ENCODE data around the gene FBLN7. TPM values are rescaled to one million over a fixed set of nuclear protein-coding genes. Genes with fewer than 3 reads are reported as not detected.

Gene FBLN7
- total and polyA plus RNA-seq, 3 experiments from 2014 or later: 1.4 to 2.2 (median 2.1) TPM

- Histone ChIP-seq H3K4me1 (ENCODE audit: insufficient read depth, low read length) (peaks cover 7% of the 10 kb centered on the region), H3K27me3 (ENCODE audit: insufficient read depth, low read length, poor library complexity, severe bottlenecking) (no peaks in the 10 kb centered on the region), H3K36me3 (ENCODE audit: insufficient read depth, low read length) (no peaks in the 10 kb centered on the region), H3K27ac (ENCODE audit: low read depth, low read length) (no peak overlapping the region), H3K4me3 (ENCODE audit: low read length) (no peak overlapping the region), H3K9me3 (ENCODE audit: low read length) (no peaks in the 10 kb centered on the region)
- H3K4me3 Mint-ChIP-seq: no peak overlapping the region
- no peaks in the 10 kb centered on the region for H3K9me3 Mint-ChIP-seq
- DNase-seq: no peak
- H3K27me3 Mint-ChIP-seq: peaks cover 13 to 37% of the 10 kb centered on the region in 2 donors
- no peak overlapping the region for H3K27ac Mint-ChIP-seq
- H3K4me1 Mint-ChIP-seq: no peaks in the 10 kb centered on the region
- POLR2A ChIA-PET: no interaction called here
- no peaks in the 10 kb centered on the region for H3K36me3 Mint-ChIP-seq
- CTCF ChIA-PET: no interaction called here
Measured at GRCh38 chr2:112174383-112174782, 36.2 kb downstream of the FBLN7 start.

DNA sequence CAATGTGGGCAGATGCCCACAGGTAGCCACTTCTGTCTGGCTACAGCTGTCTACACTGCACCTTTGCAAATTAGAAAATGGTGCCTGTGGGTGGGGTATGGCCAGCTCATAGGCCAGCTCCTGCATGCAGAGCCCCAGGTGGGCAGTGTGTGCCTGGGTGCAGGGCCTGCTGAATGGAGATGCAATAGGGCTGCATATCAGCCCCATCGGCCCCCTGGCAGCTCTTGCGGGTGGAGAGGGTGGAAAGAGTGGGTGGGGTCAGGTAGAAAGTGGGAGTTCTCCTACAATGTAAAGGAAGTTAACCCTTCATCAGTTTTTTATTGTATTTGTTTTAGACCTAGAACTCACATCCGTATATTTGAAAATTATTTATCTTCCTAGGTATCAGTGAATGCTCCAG, 37.1 kb downstream of the FBLN7 start:
- H3K27ac ChIP-seq (ENCODE audit: low read depth, low read length): no peak overlapping the region
- ChIA-PET POLR2A (no interaction called here), CTCF (no interaction called here)
- H3K27me3 ChIP-seq (ENCODE audit: insufficient read depth, low read length, poor library complexity, severe bottlenecking): no peaks in the 10 kb centered on the region
- peaks cover 0 to 4% (median 0%) of the 10 kb centered on the region in 5 donors for H3K9me3 Mint-ChIP-seq
- DNase-seq: no peak
- no peaks in the 10 kb centered on the region for H3K4me1 Mint-ChIP-seq
- no peak overlapping the region for H3K4me3 Mint-ChIP-seq
- no peak overlapping the region for H3K27ac Mint-ChIP-seq
- peaks cover 7% of the 10 kb centered on the region for H3K4me1 ChIP-seq (ENCODE audit: insufficient read depth, low read length)
- no peak overlapping the region for H3K4me3 ChIP-seq (ENCODE audit: low read length)
- H3K36me3 ChIP-seq (ENCODE audit: insufficient read depth, low read length): no peaks in the 10 kb centered on the region
- peaks cover 20 to 43% of the 10 kb centered on the region in 2 donors for H3K27me3 Mint-ChIP-seq
- H3K36me3 Mint-ChIP-seq: no peaks in the 10 kb centered on the region
- H3K9me3 ChIP-seq (ENCODE audit: low read length): no peaks in the 10 kb centered on the region

DNA sequence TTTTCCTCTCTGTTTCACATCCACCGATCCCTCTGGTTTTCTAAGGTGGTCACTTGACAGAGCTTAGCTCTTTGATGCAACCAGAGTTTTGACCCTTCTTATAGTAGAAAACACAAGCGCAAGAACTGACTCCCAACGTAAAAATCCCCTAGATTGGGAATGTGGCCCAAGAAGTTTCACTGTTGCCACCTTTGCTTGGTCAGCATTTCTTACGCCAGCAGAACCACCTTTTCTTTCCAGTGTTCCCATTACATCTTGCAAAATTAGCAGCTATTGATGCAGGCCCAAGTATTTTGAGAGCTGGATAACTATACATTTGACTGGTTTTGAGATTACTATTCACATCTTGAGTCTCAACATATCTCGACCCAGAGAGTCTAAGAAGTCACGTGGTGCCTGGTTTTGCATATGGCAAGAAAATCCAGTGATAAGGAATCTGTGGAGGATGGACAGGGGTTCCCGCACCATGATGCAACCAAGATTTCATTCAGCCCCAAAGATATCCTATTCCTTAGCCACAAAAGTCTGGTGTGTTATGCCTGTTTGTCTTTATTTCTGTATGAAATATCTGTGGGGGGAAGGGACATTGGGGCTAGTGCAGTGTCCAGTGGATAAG, 37.9 kb downstream of the FBLN7 start:
- no peak for DNase-seq
- H3K9me3 ChIP-seq (ENCODE audit: low read length): no peaks in the 10 kb centered on the region
- Mint-ChIP-seq H3K27ac (no peak overlapping the region), H3K9me3 (peaks cover 0 to 4% (median 0%) of the 10 kb centered on the region in 5 donors), H3K27me3 (peaks cover 23 to 41% of the 10 kb centered on the region in 2 donors), H3K36me3 (no peaks in the 10 kb centered on the region), H3K4me3 (no peak overlapping the region), H3K4me1 (no peaks in the 10 kb centered on the region)
- H3K4me3 ChIP-seq (ENCODE audit: low read length): no peak overlapping the region
- no peak overlapping the region for H3K27ac ChIP-seq (ENCODE audit: low read depth, low read length)
- CTCF ChIA-PET: no interaction called here
- H3K27me3 ChIP-seq (ENCODE audit: insufficient read depth, low read length, poor library complexity, severe bottlenecking): no peaks in the 10 kb centered on the region
- H3K36me3 ChIP-seq (ENCODE audit: insufficient read depth, low read length): no peaks in the 10 kb centered on the region
- POLR2A ChIA-PET: no interaction called here
- H3K4me1 ChIP-seq (ENCODE audit: insufficient read depth, low read length): peaks cover 7% of the 10 kb centered on the region

- no peak overlapping the region for H3K27ac ChIP-seq (ENCODE audit: low read depth, low read length)
- peak in 3 of 5 donors; percentile 14 to 58 (median 38) for DNase-seq
- Mint-ChIP-seq H3K27me3 (peaks cover 27 to 45% of the 10 kb centered on the region in 2 donors), H3K27ac (peak overlapping the region in 1 of 8 donors; percentile 24), H3K4me1 (peaks cover 7 to 16% (median 10%) of the 10 kb centered on the region in 3 donors), H3K9me3 (peaks cover 0 to 4% (median 0%) of the 10 kb centered on the region in 5 donors), H3K36me3 (no peaks in the 10 kb centered on the region), H3K4me3 (peak overlapping the region in 4 of 7 donors; percentile 9 to 59 (median 41))
- no peaks in the 10 kb centered on the region for H3K9me3 ChIP-seq (ENCODE audit: low read length)
- H3K4me3 ChIP-seq (ENCODE audit: low read length): peak overlapping the region; percentile 53
- H3K4me1 ChIP-seq (ENCODE audit: insufficient read depth, low read length): peaks cover 32% of the 10 kb centered on the region
- H3K36me3 ChIP-seq (ENCODE audit: insufficient read depth, low read length): no peaks in the 10 kb centered on the region
- POLR2A ChIA-PET: no interaction called here
- no peaks in the 10 kb centered on the region for H3K27me3 ChIP-seq (ENCODE audit: insufficient read depth, low read length, poor library complexity, severe bottlenecking)
- CTCF ChIA-PET: interaction anchor here (1.1 kb wide), 1 partner anchor 60 kb away, joined by 3 read pairs; no protein-coding TSS in a partner anchor
Measured at GRCh38 chr2:112181571-112182290, 43.5 kb downstream of the FBLN7 start.

GRCh38 chr2:112182581-112183034, 44.4 kb downstream of the FBLN7 start:
- Mint-ChIP-seq H3K27ac (peak overlapping the region in 2 of 8 donors; percentile 23 to 24), H3K27me3 (peaks cover 24 to 39% of the 10 kb centered on the region in 2 donors), H3K4me3 (peak overlapping the region in 4 of 7 donors; percentile 9 to 43 (median 26)), H3K36me3 (no peaks in the 10 kb centered on the region), H3K9me3 (peaks cover 0 to 4% (median 0%) of the 10 kb centered on the region in 5 donors), H3K4me1 (peaks cover 13 to 25% (median 14%) of the 10 kb centered on the region in 3 donors)
- no peaks in the 10 kb centered on the region for H3K36me3 ChIP-seq (ENCODE audit: insufficient read depth, low read length)
- H3K4me3 ChIP-seq (ENCODE audit: low read length): peak overlapping the region; percentile 53
- no peak for DNase-seq
- H3K27ac ChIP-seq (ENCODE audit: low read depth, low read length): no peak overlapping the region
- POLR2A ChIA-PET: no interaction called here
- no peaks in the 10 kb centered on the region for H3K27me3 ChIP-seq (ENCODE audit: insufficient read depth, low read length, poor library complexity, severe bottlenecking)
- CTCF ChIA-PET: interaction anchor here (1.1 kb wide), 1 partner anchor 61 kb away, joined by 3 read pairs; no protein-coding TSS in a partner anchor
- H3K9me3 ChIP-seq (ENCODE audit: low read length): no peaks in the 10 kb centered on the region
- peaks cover 41% of the 10 kb centered on the region for H3K4me1 ChIP-seq (ENCODE audit: insufficient read depth, low read length)

DNA sequence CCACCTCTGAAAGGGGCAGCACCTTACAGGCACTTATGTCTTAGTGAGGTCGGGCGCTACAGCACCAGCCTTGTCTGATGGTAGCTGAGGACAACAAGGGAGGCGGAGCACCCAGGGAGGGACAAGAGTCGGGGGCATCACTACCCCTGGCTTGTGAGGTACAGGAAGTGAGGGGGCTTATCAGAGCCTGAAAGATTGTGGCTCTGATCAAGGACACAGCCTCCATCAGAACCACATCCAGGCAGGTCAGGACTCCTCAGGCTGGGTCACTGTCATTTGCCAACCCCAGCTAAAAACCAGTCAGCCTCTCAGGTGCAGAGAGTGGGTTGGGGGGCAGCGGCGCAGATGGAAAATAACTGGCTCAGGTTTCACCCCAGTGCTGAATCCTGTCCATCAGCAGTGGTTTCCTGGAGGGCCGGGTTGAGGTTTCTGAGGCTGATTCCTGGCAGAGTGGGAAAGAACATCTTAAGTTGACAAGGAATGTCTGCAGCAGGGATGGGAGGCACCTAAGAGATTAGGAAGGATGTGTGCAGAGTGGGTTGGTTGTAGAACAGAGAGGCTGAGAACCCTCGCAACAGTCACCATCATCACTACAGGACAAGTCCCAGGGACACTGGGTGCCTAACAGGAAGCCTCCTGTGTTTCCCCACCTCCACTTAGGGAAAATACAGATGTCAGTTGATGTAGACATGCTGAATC, 45.3 kb downstream of the FBLN7 start:
- peaks cover 22 to 34% (median 22%) of the 10 kb centered on the region in 3 donors for H3K4me1 Mint-ChIP-seq
- no peaks in the 10 kb centered on the region for H3K27me3 ChIP-seq (ENCODE audit: insufficient read depth, low read length, poor library complexity, severe bottlenecking)
- H3K4me3 Mint-ChIP-seq: peak overlapping the region in 1 of 7 donors; percentile 27
- no peak for DNase-seq
- peaks cover 17 to 31% of the 10 kb centered on the region in 2 donors for H3K27me3 Mint-ChIP-seq
- H3K36me3 ChIP-seq (ENCODE audit: insufficient read depth, low read length): no peaks in the 10 kb centered on the region
- H3K36me3 Mint-ChIP-seq: no peaks in the 10 kb centered on the region
- ChIA-PET CTCF (no interaction called here), POLR2A (no interaction called here)
- H3K9me3 Mint-ChIP-seq: peaks cover 0 to 4% (median 0%) of the 10 kb centered on the region in 5 donors
- no peaks in the 10 kb centered on the region for H3K9me3 ChIP-seq (ENCODE audit: low read length)
- no peak overlapping the region for H3K27ac ChIP-seq (ENCODE audit: low read depth, low read length)
- peak overlapping the region; percentile 53 for H3K4me3 ChIP-seq (ENCODE audit: low read length)
- peak overlapping the region in 6 of 8 donors; percentile 17 to 52 (median 24) for H3K27ac Mint-ChIP-seq
- peaks cover 50% of the 10 kb centered on the region for H3K4me1 ChIP-seq (ENCODE audit: insufficient read depth, low read length)

- H3K4me3 Mint-ChIP-seq: no peak overlapping the region
- DNase-seq: no peak
- peaks cover 0 to 4% (median 0%) of the 10 kb centered on the region in 5 donors for H3K9me3 Mint-ChIP-seq
- CTCF ChIA-PET: no interaction called here
- Histone ChIP-seq H3K27ac (ENCODE audit: low read depth, low read length) (no peak overlapping the region), H3K4me3 (ENCODE audit: low read length) (no peak overlapping the region), H3K4me1 (ENCODE audit: insufficient read depth, low read length) (peaks cover 56% of the 10 kb centered on the region), H3K27me3 (ENCODE audit: insufficient read depth, low read length, poor library complexity, severe bottlenecking) (no peaks in the 10 kb centered on the region), H3K9me3 (ENCODE audit: low read length) (no peaks in the 10 kb centered on the region), H3K36me3 (ENCODE audit: insufficient read depth, low read length) (no peaks in the 10 kb centered on the region)
- H3K27me3 Mint-ChIP-seq: peaks cover 16 to 25% of the 10 kb centered on the region in 2 donors
- POLR2A ChIA-PET: no interaction called here
- peak overlapping the region in 2 of 8 donors; percentile 17 to 52 for H3K27ac Mint-ChIP-seq
- H3K36me3 Mint-ChIP-seq: no peaks in the 10 kb centered on the region
- peaks cover 28 to 40% (median 29%) of the 10 kb centered on the region in 3 donors for H3K4me1 Mint-ChIP-seq
Measured at GRCh38 chr2:112184121-112184520, 45.9 kb downstream of the FBLN7 start.

All from CD8-positive, alpha-beta memory T cell (primary cell).